HEK293 (cell line): ENCODE data around the gene ART1.
"Not testable (repeated sequence)": the region's sequence is repeated elsewhere in the genome, so short reads cannot be mapped to it uniquely, and the experiment has no call there.

Experiments used
- CTCF ChIA-PET: fragments of 350-600 bp; formaldehyde crosslinking; extraction: SDS; loops from one replicate; lab custom pipeline; 2021; ENCODE audit warnings: antibody characterized with exemption; lab: Yijun Ruan, JAX
- POLR2A ChIA-PET: fragments of 300-600 bp; formaldehyde crosslinking; extraction: SDS; loops from one replicate; lab custom pipeline; 2020; ENCODE audit warnings: antibody characterized with exemption, inconsistent platforms; lab: Yijun Ruan, JAX
- H3K27ac ChIP-seq: fragments of 200-500 bp; sonication (Bioruptor generic); 2 replicates; pipeline ENCODE4 v1.5.1; 2014; ENCODE audit warnings: low read depth, low read length, control low read depth, inconsistent platforms; ENCODE audit errors: extremely low read depth
- H3K36me3 ChIP-seq, 2 experiments: fragments of 200-500 bp in 1 of 2; sonication (Bioruptor generic) in 1 of 2; 1 replicate in 1 of 2; 2 replicates in 1 of 2; pipeline ENCODE4 v1.5.1; 2014 to 2017; ENCODE audit warnings: inconsistent platforms in 2 of 2, low read length in 2 of 2; ENCODE audit not compliant: control insufficient read depth in 2 of 2, insufficient read depth in 1 of 2
- H3K4me1 ChIP-seq: fragments of 200-500 bp; sonication (Bioruptor generic); 2 replicates; pipeline ENCODE4 v1.5.1; 2014; ENCODE audit warnings: mild to moderate bottlenecking, low read length, inconsistent platforms; ENCODE audit not compliant: control insufficient read depth, insufficient read depth
- H3K4me3 ChIP-seq: 2 replicates; pipeline ENCODE4 v1.5.1; 2011; ENCODE audit warnings: low read depth, mild to moderate bottlenecking, control low read depth, low read length, moderate library complexity
- H3K9me3 ChIP-seq: fragments of 200-500 bp; sonication (Bioruptor generic); 2 replicates; pipeline ENCODE4 v1.5.1; 2014; ENCODE audit warnings: low read depth, low read length, inconsistent platforms; ENCODE audit not compliant: control insufficient read depth, insufficient read depth
- MEIS1 ChIP-seq: sonication (generic); formaldehyde crosslinking; IDR thresholded peaks from 2 replicates; pipeline ENCODE4 v1.8.1; 2022; ENCODE audit warnings: missing genetic modification reagents, mild to moderate bottlenecking, borderline replicate concordance
- OVOL3 ChIP-seq: fragments of 450-650 bp; formaldehyde crosslinking; IDR thresholded peaks from 2 replicates; pipeline ENCODE4 v1.5.1; 2016; ENCODE audit warnings: missing biosample characterization, missing genetic modification characterization
- PRDM10 ChIP-seq: fragments of 450-650 bp; formaldehyde crosslinking; IDR thresholded peaks from 2 replicates; pipeline ENCODE4 v1.5.1; 2016; ENCODE audit warnings: missing biosample characterization, missing genetic modification characterization
- PRDM4 ChIP-seq: fragments of 450-650 bp; formaldehyde crosslinking; IDR thresholded peaks from 2 replicates; pipeline ENCODE4 v1.5.1; 2017; ENCODE audit warnings: missing biosample characterization, missing genetic modification characterization
- SALL2 ChIP-seq: fragments of 450-650 bp; formaldehyde crosslinking; IDR thresholded peaks from 2 replicates; pipeline ENCODE4 v1.5.0; 2017; ENCODE audit warnings: missing biosample characterization, mild to moderate bottlenecking, missing genetic modification characterization, borderline replicate concordance
- SP7 ChIP-seq: fragments of 450-650 bp; formaldehyde crosslinking; IDR thresholded peaks from 2 replicates; pipeline ENCODE4 v1.5.1; 2016; ENCODE audit warnings: missing biosample characterization, missing genetic modification characterization
- TCF7L2 ChIP-seq: IDR thresholded peaks from 2 replicates; pipeline ENCODE4 v1.6.1; 2011; ENCODE audit warnings: low read depth, mild to moderate bottlenecking, inconsistent platforms, low read length, moderate library complexity, borderline replicate concordance
- ZBTB6 ChIP-seq: fragments of 450-650 bp; formaldehyde crosslinking; IDR thresholded peaks from 2 replicates; pipeline ENCODE4 v1.5.1; 2017; ENCODE audit warnings: missing biosample characterization, missing genetic modification characterization
- ZNF121 ChIP-seq: fragments of 450-650 bp; formaldehyde crosslinking; IDR thresholded peaks from 2 replicates; pipeline ENCODE4 v1.5.1; 2016; ENCODE audit warnings: missing biosample characterization, missing genetic modification characterization
- ZNF221 ChIP-seq: fragments of 450-650 bp; formaldehyde crosslinking; IDR thresholded peaks from 2 replicates; pipeline ENCODE4 v1.5.1; 2017; ENCODE audit warnings: missing biosample characterization, missing genetic modification characterization, borderline replicate concordance
- ZNF266 ChIP-seq: fragments of 450-650 bp; formaldehyde crosslinking; IDR thresholded peaks from 2 replicates; pipeline ENCODE4 v1.5.1; 2016; ENCODE audit warnings: missing biosample characterization, missing genetic modification characterization, low read depth
- ZNF560 ChIP-seq: fragments of 450-650 bp; formaldehyde crosslinking; IDR thresholded peaks from 2 replicates; pipeline ENCODE4 v1.5.1; 2017; ENCODE audit warnings: missing biosample characterization, missing genetic modification characterization, borderline replicate concordance
- ZNF664 ChIP-seq: fragments of 450-650 bp; formaldehyde crosslinking; IDR thresholded peaks from 2 replicates; pipeline ENCODE4 v1.5.1; 2016; ENCODE audit warnings: missing biosample characterization, missing genetic modification characterization

The ART1 gene

GRCh38 chr11:3645552-3645951, 624 bp downstream of the ART1 start:
- Histone ChIP-seq H3K9me3 (no peaks in the 10 kb centered on the region), H3K27ac (no peak overlapping the region), H3K4me1 (no peaks in the 10 kb centered on the region), H3K36me3 (no peaks in the 10 kb centered on the region), H3K4me3 (no peak overlapping the region)
- ChIA-PET POLR2A (no interaction called here), CTCF (interaction anchor here (0.7 kb wide), 1 partner anchor 1361 kb away, joined by 3 read pairs; no protein-coding TSS in a partner anchor)
- no peak for TF ChIP-seq PRDM4
- no peak for TF ChIP-seq PRDM10 (tag by site-specific recombination)
- TF ChIP-seq ZNF221 (tag by site-specific recombination): no peak

GRCh38 chr11:3648843-3649242, 3.9 kb downstream of the ART1 start:
- POLR2A ChIA-PET: not testable (repeated sequence)

GRCh38 chr11:3649374-3649773, 4.4 kb downstream of the ART1 start:
- H3K4me1 ChIP-seq, POLR2A ChIA-PET, H3K36me3 ChIP-seq, H3K9me3 ChIP-seq, H3K4me3 ChIP-seq, H3K27ac ChIP-seq, CTCF ChIA-PET: not testable (repeated sequence)

More at GRCh38 chr11:3648843-3649242, 3.9 kb downstream of the ART1 start:
- H3K36me3 ChIP-seq, H3K4me1 ChIP-seq, H3K27ac ChIP-seq, H3K4me3 ChIP-seq, CTCF ChIA-PET, H3K9me3 ChIP-seq: not testable (repeated sequence)

- POLR2A ChIA-PET, H3K4me3 ChIP-seq, H3K27ac ChIP-seq, H3K9me3 ChIP-seq, CTCF ChIA-PET, H3K4me1 ChIP-seq, H3K36me3 ChIP-seq: not testable (repeated sequence)
These were observed 7.6 kb downstream of the ART1 start for GRCh38 chr11:3652514-3652913.

- Histone ChIP-seq H3K4me3 (no peak overlapping the region), H3K36me3 (no peaks in the 10 kb centered on the region), H3K9me3 (no peaks in the 10 kb centered on the region), H3K27ac (no peak overlapping the region), H3K4me1 (no peaks in the 10 kb centered on the region)
- ChIA-PET POLR2A (no interaction called here), CTCF (no interaction called here)
- TF ChIP-seq MEIS1 (CRISPR knock-in tag): no peak
- TF ChIP-seq ZNF121 (tag by site-specific recombination): no peak
- no peak for TF ChIP-seq ZNF266 (tag by site-specific recombination)
- TF ChIP-seq SP7 (tag by site-specific recombination): no peak
- TF ChIP-seq ZNF664 (tag by site-specific recombination): no peak
- TF ChIP-seq SALL2: no peak
- TF ChIP-seq TCF7L2: no peak
- no peak for TF ChIP-seq ZBTB6 (tag by site-specific recombination)
- TF ChIP-seq OVOL3 (tag by site-specific recombination): no peak
- TF ChIP-seq ZNF560 (tag by site-specific recombination): no peak
These were observed 10.6 kb downstream of the ART1 start for GRCh38 chr11:3655547-3655946.

- CTCF ChIA-PET, H3K36me3 ChIP-seq, H3K4me3 ChIP-seq, H3K4me1 ChIP-seq, H3K9me3 ChIP-seq, H3K27ac ChIP-seq: not testable (repeated sequence)
- POLR2A ChIA-PET: interaction anchor here (1.0 kb wide), 1 partner anchor 391 kb away, joined by 3 read pairs; no protein-coding TSS in a partner anchor
These were observed 12.4 kb downstream of the ART1 start for GRCh38 chr11:3657331-3657730.
